ENCODE measurements around the gene GPR35. TPM values are rescaled to one million over a fixed set of nuclear protein-coding genes. Genes with fewer than 3 reads are reported as not detected.

Gene GPR35
- total RNA-seq, 1 experiment from 2014 or later = 2.7 TPM

DNA sequence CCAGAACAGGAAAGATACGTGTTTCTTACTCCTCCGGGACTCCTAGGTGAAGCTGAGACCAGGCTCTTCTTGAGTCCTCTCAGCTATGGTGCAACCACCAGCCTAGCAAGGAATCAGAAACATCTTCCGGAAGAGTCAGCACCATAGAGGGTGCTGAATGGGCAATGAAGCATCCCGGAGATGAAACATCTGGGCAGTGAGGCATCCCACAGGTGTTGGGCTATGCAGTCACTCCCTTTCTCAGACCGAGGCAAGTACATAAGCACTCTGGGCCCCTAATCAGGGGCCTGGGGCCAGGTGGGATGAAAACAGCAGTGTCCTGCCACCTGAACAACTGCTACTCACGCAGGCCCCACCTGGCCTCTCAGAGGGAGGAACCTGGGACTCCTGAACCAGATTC is 40.2 kb upstream of the GPR35 start:
- Histone ChIP-seq H3K4me1 (ENCODE audit: insufficient read depth, low read length, poor library complexity, severe bottlenecking) (peaks cover 29% of the 10 kb centered on the region), H3K4me3 (ENCODE audit: low read depth, low read length, poor library complexity, severe bottlenecking) (peak overlapping the region; percentile 96), H3K27me3 (replicated peaks; ENCODE audit: insufficient read depth, low read depth, low read length, poor library complexity) (no peaks in the 10 kb centered on the region), H3K27ac (ENCODE audit: low read depth, low read length, poor library complexity, severe bottlenecking) (peak overlapping the region; percentile 97), H3K9me3 (ENCODE audit: low read depth, low read length, poor library complexity, severe bottlenecking) (no peaks in the 10 kb centered on the region), H3K36me3 (ENCODE audit: insufficient read depth, low read length, poor library complexity, severe bottlenecking) (peaks cover 8% of the 10 kb centered on the region)
- intact Hi-C loops (cut with micrococcal nuclease; ENCODE audit: unreplicated experiment) = no loop called here
- CTCF ChIA-PET = interaction anchor here (2.8 kb wide), 1 partner anchor 19 kb away, joined by 14 read pairs; no protein-coding TSS in a partner anchor
- no peak for DNase-seq (ENCODE audit: low spot score)
- no TSS peak for BruUV-seq (replicated peaks)
- POLR2A ChIA-PET (ENCODE audit: low non-redundant PET) = no interaction called here
- TF ChIP-seq, protein P1, sequence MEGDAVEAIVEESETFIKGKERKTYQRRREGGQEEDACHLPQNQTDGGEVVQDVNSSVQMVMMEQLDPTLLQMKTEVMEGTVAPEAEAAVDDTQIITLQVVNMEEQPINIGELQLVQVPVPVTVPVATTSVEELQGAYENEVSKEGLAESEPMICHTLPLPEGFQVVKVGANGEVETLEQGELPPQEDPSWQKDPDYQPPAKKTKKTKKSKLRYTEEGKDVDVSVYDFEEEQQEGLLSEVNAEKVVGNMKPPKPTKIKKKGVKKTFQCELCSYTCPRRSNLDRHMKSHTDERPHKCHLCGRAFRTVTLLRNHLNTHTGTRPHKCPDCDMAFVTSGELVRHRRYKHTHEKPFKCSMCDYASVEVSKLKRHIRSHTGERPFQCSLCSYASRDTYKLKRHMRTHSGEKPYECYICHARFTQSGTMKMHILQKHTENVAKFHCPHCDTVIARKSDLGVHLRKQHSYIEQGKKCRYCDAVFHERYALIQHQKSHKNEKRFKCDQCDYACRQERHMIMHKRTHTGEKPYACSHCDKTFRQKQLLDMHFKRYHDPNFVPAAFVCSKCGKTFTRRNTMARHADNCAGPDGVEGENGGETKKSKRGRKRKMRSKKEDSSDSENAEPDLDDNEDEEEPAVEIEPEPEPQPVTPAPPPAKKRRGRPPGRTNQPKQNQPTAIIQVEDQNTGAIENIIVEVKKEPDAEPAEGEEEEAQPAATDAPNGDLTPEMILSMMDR (conservative IDR thresholded peaks at IDR 0.05; ENCODE audit: low read depth, low read length) = no peak
- TF ChIP-seq EZH2 (IDR thresholded peaks at IDR 0.05; ENCODE audit: borderline replicate concordance, low read depth, low read length, poor library complexity, severe bottlenecking) = no peak

GRCh38 chr2:240585681-240586197 is 39.5 kb upstream of the GPR35 start:
- ChIA-PET CTCF (interaction anchor here (2.8 kb wide), 1 partner anchor 20 kb away, joined by 14 read pairs; no protein-coding TSS in a partner anchor), POLR2A (ENCODE audit: low non-redundant PET) (interaction anchor here (0.5 kb wide), 1 partner anchor 23 kb away, joined by 5 read pairs; no protein-coding TSS in a partner anchor)
- Histone ChIP-seq H3K27ac (ENCODE audit: low read depth, low read length, poor library complexity, severe bottlenecking) (peak overlapping the region; percentile 97), H3K36me3 (ENCODE audit: insufficient read depth, low read length, poor library complexity, severe bottlenecking) (peaks cover 8% of the 10 kb centered on the region), H3K27me3 (replicated peaks; ENCODE audit: insufficient read depth, low read depth, low read length, poor library complexity) (no peaks in the 10 kb centered on the region), H3K4me3 (ENCODE audit: low read depth, low read length, poor library complexity, severe bottlenecking) (peak overlapping the region; percentile 96), H3K4me1 (ENCODE audit: insufficient read depth, low read length, poor library complexity, severe bottlenecking) (peaks cover 29% of the 10 kb centered on the region), H3K9me3 (ENCODE audit: low read depth, low read length, poor library complexity, severe bottlenecking) (no peaks in the 10 kb centered on the region)
- TF ChIP-seq, protein P1 (conservative IDR thresholded peaks at IDR 0.05; ENCODE audit: low read depth, low read length) = no peak
- TF ChIP-seq EZH2 (IDR thresholded peaks at IDR 0.05; ENCODE audit: borderline replicate concordance, low read depth, low read length, poor library complexity, severe bottlenecking) = no peak
- BruUV-seq (replicated peaks) = TSS peak; percentile 73
- DNase-seq (ENCODE audit: low spot score) = no peak
- intact Hi-C loops (cut with micrococcal nuclease; ENCODE audit: unreplicated experiment) = loop anchor here (1.0 kb wide), 1 partner anchor 19 kb away; no protein-coding TSS in a partner anchor

- Histone ChIP-seq H3K27ac (ENCODE audit: low read depth, low read length, poor library complexity, severe bottlenecking) (peak within 1 kb of the TSS; percentile 97), H3K4me1 (ENCODE audit: insufficient read depth, low read length, poor library complexity, severe bottlenecking) (peaks cover 29% of the 10 kb centered on the region), H3K9me3 (ENCODE audit: low read depth, low read length, poor library complexity, severe bottlenecking) (no peaks in the 10 kb centered on the region), H3K27me3 (replicated peaks; ENCODE audit: insufficient read depth, low read depth, low read length, poor library complexity) (no peaks in the 10 kb centered on the region), H3K36me3 (ENCODE audit: insufficient read depth, low read length, poor library complexity, severe bottlenecking) (peaks cover 8% of the 10 kb centered on the region), H3K4me3 (ENCODE audit: low read depth, low read length, poor library complexity, severe bottlenecking) (peak within 1 kb of the TSS; percentile 96)
- ChIA-PET POLR2A (ENCODE audit: low non-redundant PET) (interaction anchor here (0.5 to 0.7 kb wide), 2 partner anchors 23 to 863 kb away, joined by 4 to 5 read pairs; no protein-coding TSS in a partner anchor), CTCF (interaction anchor here (2.8 kb wide), 1 partner anchor 20 kb away, joined by 14 read pairs; no protein-coding TSS in a partner anchor)
- DNase-seq (ENCODE audit: low spot score) = peak; percentile 98
- intact Hi-C loops (cut with micrococcal nuclease; ENCODE audit: unreplicated experiment) = loop anchor here (1.0 kb wide), 1 partner anchor 20 kb away; no protein-coding TSS in a partner anchor
- TF ChIP-seq, protein P1 (conservative IDR thresholded peaks at IDR 0.05; ENCODE audit: low read depth, low read length) = no peak
- no peak for TF ChIP-seq EZH2 (IDR thresholded peaks at IDR 0.05; ENCODE audit: borderline replicate concordance, low read depth, low read length, poor library complexity, severe bottlenecking)
- no TSS peak for BruUV-seq (replicated peaks)
Measured at GRCh38 chr2:240586198-240586918, 38.9 kb upstream of the GPR35 start, which contains the start of gene CAPN10. Gene CAPN10 (plus strand): TSS chr2:240586734. CDS start chr2:240586912, 178 bp downstream.
